MM.1S (cell line): ENCODE measurements around the gene INPP4B.

ENCODE experiments used
- DNase-seq: peaks from one replicate; pipeline ENCODE4 v3.0.0-alpha.2; 2015
- H2AFZ ChIP-seq: fragments of 300-600 bp; sonication (generic); 2 replicates; pipeline ENCODE4 v1.6.0; 2016; ENCODE audit warnings: antibody characterized with exemption, low read length
- H3F3A ChIP-seq: fragments of 300-600 bp; sonication (generic); 2 replicates; pipeline ENCODE4 v1.6.1; 2016; ENCODE audit warnings: mild to moderate bottlenecking, antibody characterized with exemption, low read length, moderate library complexity, mixed read lengths; ENCODE audit not compliant: insufficient read depth
- H3K27ac ChIP-seq: fragments of 300-600 bp; sonication (generic); 2 replicates; pipeline ENCODE4 v1.5.1; 2016; ENCODE audit warnings: mild to moderate bottlenecking, low read length
- H3K27me3 ChIP-seq: fragments of 300-600 bp; sonication (generic); replicated peaks from 2 replicates; pipeline ENCODE4 v1.6.0; 2016; ENCODE audit warnings: low read length; ENCODE audit not compliant: insufficient read depth
- H3K36me3 ChIP-seq: fragments of 300-600 bp; sonication (generic); replicated peaks from 2 replicates; pipeline ENCODE4 v1.6.1; 2016; ENCODE audit warnings: mild to moderate bottlenecking, low read length, mixed read lengths; ENCODE audit not compliant: insufficient read depth
- H3K4me1 ChIP-seq: fragments of 300-600 bp; sonication (generic); 2 replicates; pipeline ENCODE4 v1.6.1; 2016; ENCODE audit warnings: low read length, mixed read lengths
- H3K4me2 ChIP-seq: fragments of 300-600 bp; sonication (generic); 2 replicates; pipeline ENCODE4 v1.6.0; 2016; ENCODE audit warnings: low read depth, low read length
- H3K4me3 ChIP-seq: fragments of 300-600 bp; sonication (generic); 2 replicates; pipeline ENCODE4 v1.5.1; 2016; ENCODE audit warnings: low read length, mixed read lengths
- H3K79me2 ChIP-seq: fragments of 300-600 bp; sonication (generic); 2 replicates; pipeline ENCODE4 v1.6.1; 2016; ENCODE audit warnings: mixed run types, low read length, mixed read lengths
- H3K9ac ChIP-seq: fragments of 300-600 bp; sonication (generic); 2 replicates; pipeline ENCODE4 v1.6.1; 2016; ENCODE audit warnings: low read length, mixed read lengths
- H3K9me2 ChIP-seq: fragments of 300-600 bp; sonication (generic); replicated peaks from 2 replicates; pipeline ENCODE4 v1.6.1; 2016; ENCODE audit warnings: mild to moderate bottlenecking, low read length, mixed read lengths; ENCODE audit not compliant: insufficient read depth
- H3K9me3 ChIP-seq: fragments of 300-600 bp; sonication (generic); replicated peaks from 2 replicates; pipeline ENCODE4 v1.6.1; 2016; ENCODE audit warnings: mild to moderate bottlenecking, low read length, mixed read lengths; ENCODE audit not compliant: insufficient read depth
- H4K20me1 ChIP-seq: fragments of 300-600 bp; sonication (generic); 2 replicates; pipeline ENCODE4 v1.6.1; 2016; ENCODE audit warnings: mild to moderate bottlenecking, low read length, moderate library complexity, mixed read lengths; ENCODE audit not compliant: insufficient read depth
- CTCF ChIP-seq: fragments of 300-600 bp; sonication (generic); IDR thresholded peaks from 2 replicates; pipeline ENCODE4 v1.5.1; 2016; ENCODE audit warnings: antibody characterized with exemption, low read length, mixed read lengths
- EZH2 ChIP-seq: fragments of 300-600 bp; sonication (generic); optimal IDR thresholded peaks from 2 replicates; pipeline ENCODE3; 2017; ENCODE audit warnings: low read depth, mild to moderate bottlenecking, antibody characterized with exemption, low read length, mixed read lengths
- EZH2phosphoT487 ChIP-seq: fragments of 300-600 bp; sonication (generic); IDR thresholded peaks from 2 replicates; pipeline ENCODE4 v1.6.1; 2018; ENCODE audit warnings: antibody characterized with exemption, low read length

The INPP4B gene

DNA sequence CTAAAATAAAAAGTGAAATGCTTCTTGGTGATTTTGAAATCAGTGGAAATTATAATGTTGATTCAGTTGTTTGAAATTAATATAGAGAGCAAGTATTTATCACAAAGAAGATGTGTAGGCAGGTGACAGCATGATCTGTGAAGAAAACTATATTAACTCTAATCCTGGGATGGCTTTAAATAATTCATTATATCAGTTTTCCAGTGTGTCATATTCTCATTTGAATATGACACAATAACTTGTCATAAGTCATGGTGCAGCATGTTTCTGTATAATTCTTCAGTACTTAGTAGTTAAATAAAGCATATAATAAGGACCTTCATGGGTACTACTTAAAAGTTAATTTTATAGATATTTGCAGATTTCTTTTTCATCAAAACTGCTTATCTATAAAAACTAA, 573.6 kb downstream of the INPP4B start:
- no peak overlapping the region for H2AFZ ChIP-seq
- H3K4me2 ChIP-seq: no peak overlapping the region
- H3K79me2 ChIP-seq: no peaks in the 10 kb centered on the region
- no peak overlapping the region for H3K9ac ChIP-seq
- no peak for DNase-seq
- H3F3A ChIP-seq: no peaks in the 10 kb centered on the region
- no peaks in the 10 kb centered on the region for H3K27me3 ChIP-seq
- H3K9me3 ChIP-seq: no peaks in the 10 kb centered on the region
- no peak overlapping the region for H3K27ac ChIP-seq
- no peaks in the 10 kb centered on the region for H3K36me3 ChIP-seq
- TF ChIP-seq EZH2phosphoT487 (no peak), CTCF (no peak), EZH2 (no peak)
- no peak overlapping the region for H3K4me3 ChIP-seq
- no peaks in the 10 kb centered on the region for H3K4me1 ChIP-seq
- H3K9me2 ChIP-seq: no peaks in the 10 kb centered on the region
- no peaks in the 10 kb centered on the region for H4K20me1 ChIP-seq

GRCh38 chr4:142271832-142272231, 574.3 kb downstream of the INPP4B start:
- H3K27ac ChIP-seq: no peak overlapping the region
- no peaks in the 10 kb centered on the region for H3K27me3 ChIP-seq
- no peaks in the 10 kb centered on the region for H4K20me1 ChIP-seq
- no peaks in the 10 kb centered on the region for H3K9me2 ChIP-seq
- H3K79me2 ChIP-seq: no peaks in the 10 kb centered on the region
- H3K4me3 ChIP-seq: no peak overlapping the region
- no peaks in the 10 kb centered on the region for H3K4me1 ChIP-seq
- H3K36me3 ChIP-seq: no peaks in the 10 kb centered on the region
- no peak for DNase-seq
- no peaks in the 10 kb centered on the region for H3K9me3 ChIP-seq
- H3K4me2 ChIP-seq: no peak overlapping the region
- H3K9ac ChIP-seq: no peak overlapping the region
- H3F3A ChIP-seq: no peaks in the 10 kb centered on the region
- no peak overlapping the region for H2AFZ ChIP-seq
- no peak for TF ChIP-seq CTCF
- no peak for TF ChIP-seq EZH2
- TF ChIP-seq EZH2phosphoT487: no peak

GRCh38 chr4:142267101-142267500, 579.0 kb downstream of the INPP4B start:
- H3K4me2 ChIP-seq: no peak overlapping the region
- no peaks in the 10 kb centered on the region for H3K27me3 ChIP-seq
- H3K9me3 ChIP-seq: no peaks in the 10 kb centered on the region
- no peaks in the 10 kb centered on the region for H3K79me2 ChIP-seq
- H3K36me3 ChIP-seq: no peaks in the 10 kb centered on the region
- no peak for TF ChIP-seq EZH2phosphoT487
- TF ChIP-seq EZH2: no peak
- no peak for TF ChIP-seq CTCF
- H3K27ac ChIP-seq: no peak overlapping the region
- no peaks in the 10 kb centered on the region for H3K4me1 ChIP-seq
- no peaks in the 10 kb centered on the region for H3K9me2 ChIP-seq
- no peak for DNase-seq
- H4K20me1 ChIP-seq: no peaks in the 10 kb centered on the region
- no peak overlapping the region for H3K4me3 ChIP-seq
- no peak overlapping the region for H2AFZ ChIP-seq
- H3K9ac ChIP-seq: no peak overlapping the region
- no peaks in the 10 kb centered on the region for H3F3A ChIP-seq
